Muscle layer of colon (tissue), 2 donors: Measurements from ENCODE around the gene CACNA2D1.

Experiments used
- H3K27ac ChIP-seq: one replicate; pipeline ENCODE4 v1.7.0; 2013; ENCODE audit warnings: low read depth, mild to moderate bottlenecking, low read length, moderate library complexity
- H3K27me3 ChIP-seq, 2 donors: one replicate each; pipeline ENCODE4 v1.7.0; 2013; ENCODE audit warnings: low read length in 2 of 2, mild to moderate bottlenecking in 2 of 2; ENCODE audit not compliant: insufficient read depth in 2 of 2, control insufficient read depth in 1 of 2
- H3K36me3 ChIP-seq: one replicate; pipeline ENCODE4 v1.7.0; 2013; ENCODE audit warnings: mild to moderate bottlenecking, low read length; ENCODE audit not compliant: insufficient read depth
- H3K4me1 ChIP-seq: one replicate; pipeline ENCODE4 v1.7.0; 2013; ENCODE audit warnings: mild to moderate bottlenecking, low read length; ENCODE audit not compliant: insufficient read depth
- H3K4me3 ChIP-seq, 2 donors: one replicate each; pipeline ENCODE4 v1.7.0; 2013; ENCODE audit warnings: low read length in 2 of 2, low read depth in 1 of 2, mild to moderate bottlenecking in 1 of 2, moderate library complexity in 1 of 2
- H3K9ac ChIP-seq: one replicate; pipeline ENCODE4 v1.7.0; 2013; ENCODE audit warnings: low read length
- H3K9me3 ChIP-seq: one replicate; pipeline ENCODE4 v1.7.0; 2013; ENCODE audit warnings: mild to moderate bottlenecking, low read length
- donor health status: abdominal sarcoma.
- donor health status: Adenocarcinoma of cecum.

The CACNA2D1 gene

DNA sequence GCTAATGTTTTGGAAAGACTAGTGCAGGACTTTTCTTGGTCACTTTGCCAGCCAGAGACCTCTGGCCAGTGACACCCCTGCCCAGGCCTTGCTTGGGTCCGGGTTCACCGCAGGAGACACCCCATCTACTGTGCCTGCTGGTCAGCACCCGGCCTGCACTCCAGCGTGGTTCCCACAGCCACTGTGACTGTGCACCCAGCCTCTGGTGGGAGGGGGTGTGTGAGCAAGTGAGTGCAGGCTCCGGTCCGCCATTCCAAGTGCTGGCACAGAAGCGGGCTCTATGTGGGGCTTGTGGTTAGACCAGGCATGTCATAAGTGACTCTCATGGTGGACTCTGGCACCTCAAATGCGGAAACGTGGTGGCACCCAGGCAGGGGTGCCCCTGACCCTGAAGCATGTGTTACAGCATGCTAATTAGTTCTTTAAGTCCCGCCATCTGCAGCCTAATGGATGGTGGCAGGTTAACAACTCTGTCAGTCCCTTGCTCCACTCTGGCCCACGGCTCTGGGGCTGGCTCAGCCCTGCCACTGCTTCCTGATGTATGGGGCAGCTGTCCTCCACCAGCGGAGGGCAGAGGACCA lies 361.8 kb downstream of the CACNA2D1 start:
- H3K9ac ChIP-seq = no peak overlapping the region
- no peaks in the 10 kb centered on the region for H3K27me3 ChIP-seq
- H3K4me1 ChIP-seq = no peaks in the 10 kb centered on the region

DNA sequence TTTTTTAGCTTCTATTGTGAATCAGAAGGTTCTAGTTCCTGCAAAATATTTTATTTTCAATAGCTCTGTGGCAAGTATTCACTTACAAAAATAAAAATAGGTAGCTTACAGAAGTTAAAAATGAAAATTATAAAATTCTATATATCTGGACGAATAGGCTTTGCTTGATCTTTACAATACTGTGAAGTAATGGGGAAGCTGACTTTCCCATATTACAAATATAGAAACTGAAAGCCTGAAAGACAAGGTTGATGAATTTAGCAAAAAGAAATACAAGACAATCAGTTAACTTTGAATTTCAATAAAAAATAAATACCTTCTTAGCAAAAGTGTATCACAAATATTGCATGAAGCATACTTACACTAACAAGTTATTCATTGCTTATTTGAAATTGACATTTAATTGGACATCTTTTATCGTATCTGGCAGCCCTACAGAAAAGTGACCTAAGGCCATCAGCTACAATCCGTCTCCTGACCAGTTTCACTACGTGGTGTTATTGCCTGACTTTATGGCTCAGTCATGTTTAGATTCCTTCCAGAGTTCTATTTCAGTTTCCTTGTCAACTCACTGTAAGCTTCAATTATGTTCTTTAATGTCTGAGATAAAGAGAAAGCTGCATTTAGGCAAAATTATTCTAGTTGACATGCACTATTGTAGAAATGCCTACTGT lies 363.2 kb downstream of the CACNA2D1 start:
- H3K9me3 ChIP-seq = no peaks in the 10 kb centered on the region
- H3K27ac ChIP-seq = no peak overlapping the region
- H3K4me1 ChIP-seq = no peaks in the 10 kb centered on the region
- no peak overlapping the region for H3K9ac ChIP-seq
- no peak overlapping the region for H3K4me3 ChIP-seq
- no peaks in the 10 kb centered on the region for H3K27me3 ChIP-seq
- H3K36me3 ChIP-seq = no peaks in the 10 kb centered on the region

More for the DNA sequence above, 361.8 kb downstream of the CACNA2D1 start:
- H3K4me3 ChIP-seq = no peak overlapping the region
- H3K9me3 ChIP-seq = no peaks in the 10 kb centered on the region
- no peak overlapping the region for H3K27ac ChIP-seq
- no peaks in the 10 kb centered on the region for H3K36me3 ChIP-seq

DNA sequence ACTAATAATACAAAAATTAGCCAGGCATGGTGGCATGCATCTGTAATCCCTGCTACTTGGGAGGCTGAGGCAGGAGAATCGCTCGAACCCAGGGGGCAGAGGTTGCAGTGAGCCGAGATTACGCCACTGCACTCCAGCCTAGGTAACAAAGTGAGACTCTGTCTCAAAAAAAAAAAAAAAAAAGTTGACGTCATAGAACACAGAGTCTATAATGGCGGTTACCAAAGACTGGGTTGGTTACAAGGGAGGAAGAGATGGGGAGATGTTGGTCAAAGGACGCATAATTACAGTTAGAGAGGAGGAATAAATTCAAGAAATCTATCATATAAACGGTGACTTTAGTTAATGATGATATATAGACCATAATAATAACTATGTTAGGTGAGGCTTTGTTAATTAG lies 364.1 kb downstream of the CACNA2D1 start:
- Histone ChIP-seq H3K4me1 (no peaks in the 10 kb centered on the region), H3K9ac (no peak overlapping the region)

DNA sequence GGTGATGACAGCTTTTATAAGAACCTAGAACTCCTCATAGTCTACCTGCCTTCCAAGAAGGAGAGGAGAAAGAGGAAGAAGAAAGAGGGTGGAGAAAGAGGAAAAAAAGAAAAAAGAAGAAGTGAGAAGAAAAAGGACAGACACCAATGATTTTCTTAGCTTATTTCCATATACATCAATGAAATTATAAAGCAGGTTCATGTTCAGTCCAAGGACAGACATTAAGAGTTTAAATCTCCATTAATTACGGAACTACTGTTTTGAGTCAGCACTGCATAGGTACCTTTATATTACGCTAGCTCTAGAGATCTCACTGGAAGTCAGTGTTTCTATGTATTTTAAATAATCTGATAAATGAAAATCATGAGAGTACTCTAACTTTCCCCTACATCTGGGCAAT lies 364.8 kb downstream of the CACNA2D1 start:
- no peak overlapping the region for H3K9ac ChIP-seq
- no peaks in the 10 kb centered on the region for H3K36me3 ChIP-seq
- no peaks in the 10 kb centered on the region for H3K9me3 ChIP-seq
- H3K27ac ChIP-seq = no peak overlapping the region
- H3K27me3 ChIP-seq = no peaks in the 10 kb centered on the region
- H3K4me1 ChIP-seq = no peaks in the 10 kb centered on the region
- H3K4me3 ChIP-seq = no peak overlapping the region

More for the DNA sequence above, 364.1 kb downstream of the CACNA2D1 start:
- H3K27me3 ChIP-seq = no peaks in the 10 kb centered on the region
- H3K9me3 ChIP-seq = no peaks in the 10 kb centered on the region
- no peaks in the 10 kb centered on the region for H3K36me3 ChIP-seq
- no peak overlapping the region for H3K27ac ChIP-seq
- H3K4me3 ChIP-seq = no peak overlapping the region

DNA sequence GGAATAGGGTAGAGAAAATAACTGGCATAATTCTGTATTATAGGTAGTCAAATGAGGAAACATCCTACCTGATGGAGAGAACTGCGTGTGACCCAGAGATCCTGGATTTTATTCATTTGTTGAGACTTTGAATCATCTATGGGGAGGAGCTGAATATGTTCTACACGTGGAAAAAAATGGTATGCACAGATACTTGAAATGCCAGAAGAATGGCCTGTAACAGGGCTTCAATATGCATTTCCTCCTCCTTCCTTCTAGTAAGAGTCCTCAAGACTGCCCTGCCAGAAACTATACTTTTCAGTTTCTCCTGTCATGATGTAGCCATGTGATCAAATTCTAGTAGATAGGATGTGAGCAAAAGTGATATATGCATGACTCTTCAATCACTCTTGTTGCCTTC lies 372.1 kb downstream of the CACNA2D1 start:
- no peak overlapping the region for H3K9ac ChIP-seq
- H3K27me3 ChIP-seq = no peaks in the 10 kb centered on the region
- H3K27ac ChIP-seq = no peak overlapping the region
- no peaks in the 10 kb centered on the region for H3K36me3 ChIP-seq
- H3K4me3 ChIP-seq = no peak overlapping the region
- H3K9me3 ChIP-seq = no peaks in the 10 kb centered on the region
- H3K4me1 ChIP-seq = no peaks in the 10 kb centered on the region

DNA sequence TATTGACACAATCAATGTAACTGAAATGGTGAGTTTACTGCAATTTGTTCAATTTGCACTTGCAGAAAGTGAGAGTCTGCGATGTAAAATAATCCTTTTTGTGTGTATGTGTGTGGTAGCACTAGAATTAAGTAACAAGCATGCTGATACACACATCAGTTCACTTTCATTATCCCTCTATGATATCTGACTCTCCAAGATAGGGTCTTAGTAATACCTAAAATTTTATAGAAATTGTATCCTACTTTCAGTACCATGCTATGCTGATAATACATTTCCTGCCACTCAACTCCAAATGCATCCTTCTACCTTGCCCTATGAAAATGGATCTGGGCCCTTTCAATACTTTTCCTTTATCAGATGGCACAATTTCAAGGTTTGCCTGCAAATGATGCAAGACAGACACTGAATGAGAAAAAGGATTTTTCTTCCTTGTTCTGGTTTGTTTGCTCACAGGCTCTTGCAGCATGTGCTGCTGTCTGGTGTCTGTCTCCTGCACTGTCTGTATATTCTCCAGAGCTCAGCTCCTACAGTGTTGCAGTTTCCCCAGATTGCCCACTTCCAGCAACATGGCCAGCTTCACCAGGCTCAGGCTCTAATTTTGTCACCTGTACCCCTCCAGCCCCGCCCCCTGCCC lies 375.8 kb downstream of the CACNA2D1 start:
- no peaks in the 10 kb centered on the region for H3K9me3 ChIP-seq
- H3K27me3 ChIP-seq = no peaks in the 10 kb centered on the region
- H3K27ac ChIP-seq = no peak overlapping the region
- H3K9ac ChIP-seq = no peak overlapping the region
- peaks cover 4% of the 10 kb centered on the region for H3K36me3 ChIP-seq
- H3K4me3 ChIP-seq = no peak overlapping the region
- no peaks in the 10 kb centered on the region for H3K4me1 ChIP-seq

DNA sequence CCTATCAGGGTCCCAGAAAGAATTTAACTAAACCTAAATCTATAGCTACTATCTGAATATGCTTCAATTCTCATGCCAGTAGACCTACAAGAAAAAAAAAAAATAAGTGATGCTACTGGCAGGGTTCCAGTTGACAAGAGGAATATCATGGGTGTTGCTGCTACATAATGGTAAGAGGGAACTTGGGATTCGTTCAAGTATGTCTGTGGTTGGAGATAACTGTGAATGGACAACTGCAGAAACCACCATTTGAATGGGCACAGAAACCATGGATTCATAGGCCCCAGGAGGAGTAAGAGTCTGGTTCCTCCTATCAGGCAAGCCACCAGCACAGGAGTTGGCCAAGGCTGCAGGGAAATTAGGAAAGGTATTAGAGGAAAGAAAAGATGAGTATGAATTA lies 386.1 kb downstream of the CACNA2D1 start:
- Histone ChIP-seq H3K27ac (no peak overlapping the region), H3K27me3 (no peaks in the 10 kb centered on the region), H3K9ac (no peak overlapping the region), H3K9me3 (no peaks in the 10 kb centered on the region), H3K4me1 (no peaks in the 10 kb centered on the region), H3K4me3 (no peak overlapping the region), H3K36me3 (peaks cover 6% of the 10 kb centered on the region)

DNA sequence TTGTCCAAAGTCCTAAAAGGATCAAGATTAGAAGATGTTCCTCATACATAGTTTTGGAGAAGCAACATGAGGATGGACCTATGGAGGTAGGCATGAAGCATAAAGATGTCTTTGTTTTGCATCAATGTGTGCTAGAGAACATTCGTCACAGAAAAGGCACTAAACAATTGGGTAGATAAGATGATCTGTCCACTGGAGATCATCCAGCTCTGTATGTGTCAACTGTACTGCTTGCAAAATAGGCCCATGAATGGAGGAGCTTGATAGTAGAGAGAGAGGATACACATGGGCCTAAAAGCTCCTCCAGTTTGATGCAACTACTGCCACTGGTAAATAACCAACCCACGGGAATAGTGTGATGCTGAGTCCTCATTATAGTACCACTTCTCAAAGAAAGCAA lies 387.3 kb downstream of the CACNA2D1 start:
- H3K27ac ChIP-seq = no peak overlapping the region

DNA sequence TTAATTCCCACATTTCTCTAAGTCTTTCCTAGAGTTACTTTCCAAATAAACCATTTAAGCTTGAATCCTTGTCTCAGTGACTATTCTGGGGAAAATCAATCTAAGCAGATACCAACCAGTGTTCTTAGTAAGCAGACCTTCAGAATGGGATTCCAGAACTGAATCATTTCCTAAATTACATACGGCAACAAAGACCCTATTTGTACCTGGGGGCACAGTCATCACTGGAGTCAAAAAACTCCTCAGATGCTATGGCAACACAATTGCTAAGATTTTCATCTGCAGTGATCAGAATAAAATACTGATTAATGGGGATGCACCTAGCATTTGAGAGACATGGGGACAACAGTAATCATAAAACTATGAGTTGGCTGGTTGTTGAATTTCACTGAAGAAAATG lies 389.0 kb downstream of the CACNA2D1 start:
- Histone ChIP-seq H3K9ac (no peak overlapping the region), H3K4me1 (peaks cover 27% of the 10 kb centered on the region), H3K4me3 (no peak overlapping the region), H3K9me3 (no peaks in the 10 kb centered on the region), H3K27ac (no peak overlapping the region), H3K27me3 (no peaks in the 10 kb centered on the region), H3K36me3 (peaks cover 6% of the 10 kb centered on the region)

More for the DNA sequence above, 387.3 kb downstream of the CACNA2D1 start:
- H3K4me1 ChIP-seq = peaks cover 10% of the 10 kb centered on the region
- H3K36me3 ChIP-seq = peaks cover 6% of the 10 kb centered on the region
- no peak overlapping the region for H3K4me3 ChIP-seq
- no peaks in the 10 kb centered on the region for H3K27me3 ChIP-seq
- no peak overlapping the region for H3K9ac ChIP-seq
- no peaks in the 10 kb centered on the region for H3K9me3 ChIP-seq

DNA sequence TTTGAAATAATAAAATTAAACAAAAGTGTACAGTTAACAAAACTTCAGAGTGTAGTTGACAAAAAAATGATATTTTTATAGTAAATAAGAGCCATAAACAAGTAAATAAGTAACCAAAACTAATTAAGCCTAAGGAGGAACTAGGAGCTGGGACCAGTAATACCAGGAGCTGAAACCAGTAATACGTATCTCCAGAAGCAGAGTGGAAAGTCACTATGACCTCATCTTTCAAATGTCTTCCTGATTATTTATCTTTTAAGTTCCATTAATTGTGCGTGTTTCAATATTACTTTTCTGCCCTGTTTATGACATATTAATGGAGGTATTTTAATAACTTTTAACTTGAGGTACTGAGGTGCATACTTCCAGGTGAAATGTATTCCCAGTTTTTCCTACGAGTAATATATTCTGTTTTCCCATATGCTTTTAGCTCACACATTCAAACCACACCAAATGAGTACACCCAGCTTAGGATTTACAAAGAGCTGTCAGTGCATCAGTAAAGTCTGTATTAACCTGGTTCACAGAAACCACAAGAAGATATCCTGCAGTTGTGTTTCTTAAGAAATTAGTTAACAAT lies 390.0 kb downstream of the CACNA2D1 start:
- peaks cover 33% of the 10 kb centered on the region for H3K4me1 ChIP-seq
- no peaks in the 10 kb centered on the region for H3K27me3 ChIP-seq
- H3K27ac ChIP-seq = no peak overlapping the region
- H3K9me3 ChIP-seq = no peaks in the 10 kb centered on the region
- H3K9ac ChIP-seq = no peak overlapping the region
- peaks cover under 1% of the 10 kb centered on the region for H3K36me3 ChIP-seq
- no peak overlapping the region for H3K4me3 ChIP-seq

DNA sequence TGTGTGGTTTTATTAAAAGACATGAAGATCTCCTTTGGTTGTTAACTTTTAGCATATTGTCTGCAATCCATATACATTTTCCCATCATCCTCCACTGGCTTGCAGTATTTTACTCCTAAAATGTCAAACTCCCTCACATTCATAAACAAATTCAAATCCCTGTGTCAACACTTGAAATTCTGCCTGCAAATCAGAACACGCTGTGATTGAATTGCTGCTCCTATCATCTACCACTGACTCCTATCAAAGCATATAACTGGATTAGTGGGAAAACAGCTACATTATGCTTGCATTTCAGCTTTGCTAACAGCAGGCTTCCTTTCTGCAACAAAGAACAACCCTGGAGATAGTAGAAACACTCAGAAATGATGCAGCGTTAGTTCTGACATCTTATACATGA lies 392.0 kb downstream of the CACNA2D1 start:
- Histone ChIP-seq H3K27me3 (no peaks in the 10 kb centered on the region), H3K27ac (no peak overlapping the region), H3K36me3 (no peaks in the 10 kb centered on the region), H3K4me3 (no peak overlapping the region), H3K9me3 (no peaks in the 10 kb centered on the region), H3K4me1 (peaks cover 33% of the 10 kb centered on the region), H3K9ac (no peak overlapping the region)
